ENCODE measurements around the gene SBF2.
A peak's percentile ranks its signal among the peaks of the same experiment; 100 is the strongest.

The SBF2 gene

GRCh38 chr11:9851366-9851765 lies 442.7 kb downstream of the SBF2 start:
- DNase-seq (ENCODE audit: low spot score) = no peak

- DNase-seq (ENCODE audit: low spot score) = no peak
Measured at GRCh38 chr11:9850224-9850895, 443.7 kb downstream of the SBF2 start.

- DNase-seq (ENCODE audit: low spot score) = no peak
Measured at GRCh38 chr11:9849389-9849788, 444.6 kb downstream of the SBF2 start.

DNA sequence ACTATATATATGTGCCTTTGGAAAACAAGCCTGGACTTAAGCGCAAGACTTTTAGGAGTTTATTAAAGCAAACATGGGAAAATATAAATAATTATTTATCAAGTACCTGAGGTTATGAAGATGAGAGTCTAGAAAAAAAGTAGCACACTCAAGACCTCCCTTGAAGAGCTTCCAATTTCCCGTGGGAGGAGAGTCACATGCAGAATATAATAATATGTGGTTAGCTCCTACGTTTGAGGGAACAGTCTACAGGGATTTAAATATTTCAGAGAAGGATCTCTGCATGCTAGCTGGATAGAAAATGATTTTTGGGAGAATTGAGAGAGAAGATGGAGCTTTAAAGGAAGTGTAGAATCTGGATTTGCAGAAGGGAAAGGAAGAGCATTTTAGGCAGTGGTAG lies 446.4 kb downstream of the SBF2 start:
- no peak for DNase-seq (ENCODE audit: low spot score)

DNA sequence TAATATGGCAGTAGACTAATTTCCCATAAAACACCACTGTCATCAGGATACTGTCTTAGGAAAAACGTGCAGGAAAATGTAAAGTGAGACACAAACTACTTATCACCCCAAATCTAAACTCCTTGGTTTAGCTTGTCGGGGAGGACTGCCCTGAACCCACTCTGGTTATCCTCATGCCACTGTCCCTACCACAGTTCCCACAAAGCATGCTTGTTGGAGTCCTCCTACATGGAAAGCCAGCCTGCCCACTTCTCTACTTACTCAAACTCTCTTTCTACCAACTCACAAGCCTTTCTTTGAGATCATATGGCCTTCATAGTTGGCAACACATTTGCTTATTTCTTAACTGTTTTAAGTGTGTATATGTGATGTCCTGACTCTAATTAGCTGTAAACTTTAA lies 451.1 kb downstream of the SBF2 start:
- no peak for DNase-seq (ENCODE audit: low spot score)

- DNase-seq (ENCODE audit: low spot score) = peak; percentile 48
Measured at GRCh38 chr11:9840460-9841004, 453.5 kb downstream of the SBF2 start.

DNA sequence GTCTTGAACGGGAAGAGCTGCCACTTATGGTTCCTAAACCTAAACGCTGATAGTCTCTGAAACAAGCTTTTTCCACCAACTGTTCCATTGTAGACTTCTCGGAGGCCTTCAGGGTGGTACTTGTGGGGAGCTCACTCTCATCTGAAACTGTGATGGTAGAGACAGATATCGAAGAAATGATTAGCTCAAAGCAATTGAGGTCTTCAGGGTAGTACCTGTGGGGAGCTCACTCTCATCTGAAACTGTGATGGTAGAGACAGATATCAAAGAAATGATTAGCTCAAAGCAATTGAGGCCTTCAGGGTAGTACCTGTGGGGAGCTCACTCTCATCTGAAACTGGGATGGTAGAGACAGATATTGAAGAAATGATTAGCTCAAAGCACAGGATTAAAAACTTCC lies 454.5 kb downstream of the SBF2 start:
- DNase-seq (ENCODE audit: low spot score) = no peak

DNA sequence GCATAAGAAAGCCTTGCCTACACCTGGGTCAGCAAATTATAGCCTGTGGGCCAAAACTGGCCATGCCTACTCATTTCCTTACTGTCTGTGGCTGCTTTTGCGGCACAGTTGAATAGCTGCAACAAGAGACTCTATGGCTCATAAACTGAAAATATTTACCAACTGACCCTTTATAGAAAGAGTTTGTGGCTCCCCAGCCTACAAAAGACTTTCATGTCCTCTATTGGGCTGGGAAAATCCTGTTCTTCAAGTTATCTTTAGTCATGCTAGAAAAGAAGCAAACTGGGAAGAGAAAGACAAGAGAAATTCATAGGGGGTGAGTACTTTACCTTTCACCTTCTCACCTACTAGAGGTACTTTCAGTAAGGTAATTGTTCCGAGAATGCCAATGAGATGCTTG lies 455.1 kb downstream of the SBF2 start:
- no peak for DNase-seq (ENCODE audit: low spot score)

DNA sequence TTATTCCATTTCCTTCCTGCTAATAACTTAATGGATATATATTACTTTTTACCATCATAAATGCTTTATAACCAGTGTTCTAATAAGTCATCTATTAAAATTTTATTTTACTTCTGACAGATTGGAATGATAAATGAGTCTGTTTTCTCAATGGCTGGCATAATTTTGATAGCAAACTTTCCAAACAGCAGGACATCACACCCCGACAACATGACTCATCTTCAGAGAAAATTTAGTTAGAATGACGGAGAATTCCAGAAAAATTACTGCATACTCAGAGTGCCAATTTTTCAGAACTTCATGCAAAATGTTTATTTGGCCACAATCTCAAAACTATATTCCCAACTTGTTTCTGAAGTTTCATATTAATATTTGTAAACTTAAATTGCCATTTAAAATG lies 455.8 kb downstream of the SBF2 start:
- DNase-seq (ENCODE audit: low spot score) = no peak

GRCh38 chr11:9834291-9834690 lies 459.7 kb downstream of the SBF2 start:
- no peak for DNase-seq (ENCODE audit: low spot score)

- DNase-seq (ENCODE audit: low spot score) = no peak
Measured at GRCh38 chr11:9831122-9831521, 462.9 kb downstream of the SBF2 start.

- no peak for DNase-seq (ENCODE audit: low spot score)
Measured at GRCh38 chr11:9827708-9828107, 466.3 kb downstream of the SBF2 start.

DNA sequence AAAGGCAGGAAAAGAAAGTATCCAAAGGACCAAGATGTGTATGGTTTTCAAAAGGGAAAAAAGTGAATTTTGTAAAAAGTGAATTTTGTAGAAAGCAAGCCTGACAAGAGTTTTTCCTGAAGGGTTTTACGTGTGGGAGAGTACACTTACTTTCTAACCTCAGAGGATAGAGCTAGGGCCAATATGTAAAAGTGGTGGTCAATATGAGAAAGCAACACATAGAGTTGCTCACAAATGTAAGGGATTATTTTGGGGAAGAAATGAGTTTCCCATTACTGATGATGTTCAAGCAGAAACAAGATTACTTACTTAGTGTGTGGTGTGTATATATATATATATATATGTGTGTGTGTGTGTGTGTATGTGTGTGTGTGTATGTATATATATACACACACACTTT lies 467.6 kb downstream of the SBF2 start:
- DNase-seq (ENCODE audit: low spot score) = no peak

DNA sequence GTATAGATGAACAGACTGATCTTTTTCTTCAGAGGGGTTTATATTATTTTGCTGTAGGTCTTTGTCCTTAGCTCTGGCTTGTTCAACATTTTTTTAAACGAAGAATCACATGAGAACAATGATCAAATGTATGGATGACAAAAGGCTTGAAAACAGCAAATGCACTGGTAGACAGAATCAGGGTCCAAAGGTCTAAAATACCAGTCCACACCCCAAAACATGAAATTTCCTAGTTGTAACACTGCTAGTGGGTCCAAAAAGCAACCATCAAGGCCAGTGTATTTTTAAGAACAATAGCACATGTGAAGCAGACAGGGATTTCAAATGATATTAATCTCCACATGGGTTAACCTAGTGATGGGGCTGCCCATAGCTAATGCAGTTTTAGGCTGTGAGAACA lies 468.1 kb downstream of the SBF2 start:
- DNase-seq (ENCODE audit: low spot score) = no peak

DNA sequence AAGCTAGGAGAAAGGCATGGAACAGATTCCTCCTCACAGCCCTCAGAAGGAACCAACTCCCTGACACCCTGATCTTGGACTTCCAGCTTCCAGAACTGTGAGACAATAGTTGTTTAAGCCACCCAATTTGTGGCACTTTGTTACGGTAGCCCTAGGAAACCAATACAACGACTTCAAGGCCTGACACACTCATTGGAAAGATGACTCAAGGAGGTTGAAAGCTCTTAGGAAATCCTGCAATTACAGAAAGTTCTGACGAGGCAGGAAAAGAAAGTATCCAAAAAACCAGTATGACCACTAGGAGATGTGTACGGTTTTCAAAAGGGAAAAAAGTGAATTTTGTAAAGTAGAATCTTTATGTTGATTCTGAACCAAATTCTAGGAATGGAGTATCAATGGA lies 468.7 kb downstream of the SBF2 start:
- no peak for DNase-seq (ENCODE audit: low spot score)

DNA sequence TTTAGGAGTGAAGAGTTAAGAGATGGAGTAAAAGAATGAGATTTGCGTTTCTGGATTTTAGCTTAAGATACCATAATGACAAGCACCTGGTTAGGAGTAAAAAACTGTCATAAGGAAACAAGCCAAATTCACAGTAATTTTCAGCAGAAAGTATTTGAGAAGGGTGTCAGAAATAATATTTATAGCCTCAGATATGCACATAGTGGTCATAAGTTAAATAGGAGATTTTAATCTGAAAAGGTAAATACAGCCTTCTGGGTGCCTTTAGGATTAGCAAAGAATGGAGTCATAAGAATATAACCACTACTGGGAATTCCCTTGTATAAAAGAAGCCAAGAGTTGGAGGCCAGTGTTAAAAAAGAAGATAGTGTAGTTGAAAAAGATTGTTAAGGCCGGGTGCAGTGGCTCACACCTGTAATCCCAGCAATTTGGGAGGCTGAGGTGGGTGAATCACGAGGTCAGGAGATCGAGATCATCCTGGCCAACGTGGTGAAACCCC lies 470.1 kb downstream of the SBF2 start:
- DNase-seq (ENCODE audit: low spot score) = no peak

- no peak for DNase-seq (ENCODE audit: low spot score)
Measured at GRCh38 chr11:9823439-9823838, 470.6 kb downstream of the SBF2 start.

DNA sequence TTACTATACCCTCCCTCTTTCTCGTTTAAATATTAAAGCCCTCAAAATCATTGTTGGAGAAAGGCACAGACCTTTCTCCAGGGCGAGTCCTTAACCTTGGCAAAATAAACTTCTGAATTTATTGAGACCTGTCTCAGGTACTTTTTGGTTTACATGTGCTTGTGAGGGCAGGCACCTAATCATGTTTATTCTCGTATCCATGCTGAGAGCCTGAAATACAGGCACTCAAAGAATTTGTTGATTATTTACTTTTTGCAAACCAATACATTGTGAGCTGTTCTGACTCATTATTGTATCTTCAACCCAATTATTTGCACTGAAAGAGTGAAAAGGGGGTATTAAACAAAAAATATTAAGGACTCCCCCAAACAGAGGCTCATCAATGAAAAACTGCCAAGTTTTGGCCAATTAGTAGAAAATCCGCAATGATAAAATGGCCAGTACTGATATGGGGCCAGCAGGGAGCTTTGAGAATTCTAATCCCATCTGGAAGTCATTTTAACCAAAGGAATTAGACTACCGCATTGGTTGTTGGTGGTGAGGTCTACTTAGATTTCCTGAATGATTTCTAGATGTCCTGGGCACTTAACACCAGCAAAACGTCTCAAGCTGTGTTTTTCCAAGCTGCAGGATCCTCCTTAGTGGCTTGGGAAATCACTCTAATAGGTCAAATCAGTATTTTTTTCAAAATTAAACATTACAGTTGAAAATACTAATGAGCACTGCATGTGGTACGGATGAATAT lies 472.8 kb downstream of the SBF2 start:
- no peak for DNase-seq (ENCODE audit: low spot score)

GRCh38 chr11:9820260-9820659 lies 473.8 kb downstream of the SBF2 start:
- no peak for DNase-seq (ENCODE audit: low spot score)

DNA sequence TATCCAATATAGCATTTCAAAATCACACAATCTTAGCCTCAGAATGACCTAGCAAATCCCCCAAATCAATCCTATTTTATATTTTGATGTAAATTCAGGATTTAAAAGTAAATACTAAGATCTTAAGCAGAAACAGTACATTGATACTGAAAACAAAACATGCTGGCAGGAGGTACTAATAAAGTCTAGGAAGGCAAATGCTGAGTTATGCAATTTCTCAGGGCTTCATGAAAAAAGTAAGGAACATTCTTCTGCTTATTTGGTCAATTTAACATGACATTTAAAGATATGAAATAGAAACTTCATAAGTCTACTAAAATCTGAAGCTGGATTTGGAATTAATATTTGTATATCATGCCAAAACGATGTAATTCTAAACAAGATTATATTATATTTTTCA lies 476.8 kb downstream of the SBF2 start:
- DNase-seq (ENCODE audit: low spot score) = no peak

DNA sequence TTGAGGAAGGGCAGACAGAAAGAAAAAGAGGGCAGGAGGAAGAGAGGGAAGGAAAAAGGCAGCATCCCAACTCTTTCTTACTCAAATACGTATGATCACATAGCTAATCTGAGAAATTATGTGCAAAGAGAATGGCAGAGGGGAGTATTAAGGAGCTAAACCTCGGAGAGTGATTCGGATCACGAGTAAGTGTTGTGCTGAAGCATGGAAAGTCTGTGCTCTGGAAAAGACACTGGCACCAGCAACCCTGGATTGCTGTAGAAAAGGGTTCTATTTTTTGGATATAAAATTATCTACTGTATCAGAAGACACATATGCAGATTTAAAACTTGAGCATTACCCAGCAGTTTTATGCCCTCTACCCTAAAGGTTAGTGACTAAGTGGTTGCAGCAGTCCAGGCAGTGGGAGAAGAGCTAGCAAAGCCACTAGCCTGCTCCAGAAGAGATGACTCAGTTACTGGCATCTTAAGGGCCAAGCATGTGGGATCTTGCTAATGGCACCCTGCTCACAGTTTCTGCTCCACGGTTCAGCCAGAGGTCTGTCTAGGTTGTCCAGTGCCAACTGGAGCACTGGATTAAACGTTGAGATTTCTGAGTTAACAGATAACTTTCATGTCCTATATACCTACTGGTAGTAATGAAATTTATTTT lies 478.4 kb downstream of the SBF2 start:
- no peak for DNase-seq (ENCODE audit: low spot score)

DNA sequence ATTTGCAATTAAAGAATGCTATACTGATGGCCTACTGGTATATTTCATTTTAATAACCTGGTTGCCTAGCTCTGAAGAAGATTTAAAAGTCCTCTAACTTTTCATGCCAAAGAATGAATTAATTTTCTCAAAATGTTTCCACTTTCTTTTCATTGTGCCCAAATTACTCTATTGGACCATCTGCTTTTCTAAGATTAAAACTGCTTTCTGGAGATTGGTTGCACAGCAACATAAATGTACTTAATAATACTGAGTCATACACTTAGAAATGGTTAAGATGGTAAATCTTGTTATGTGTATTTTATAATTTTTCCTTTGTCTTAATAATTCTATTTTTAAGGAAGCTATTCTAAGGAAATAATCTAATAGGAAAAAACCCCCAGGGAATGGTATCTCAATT lies 479.9 kb downstream of the SBF2 start:
- no peak for DNase-seq (ENCODE audit: low spot score)

GRCh38 chr11:9808943-9809342 lies 485.1 kb downstream of the SBF2 start:
- DNase-seq (ENCODE audit: low spot score) = no peak

All from CD4-positive, alpha-beta T cell treated with Interleukin-2 at 100 ng/mL for 4 hours (primary cell).